ENCODE data around the gene NTNG2.

DNA sequence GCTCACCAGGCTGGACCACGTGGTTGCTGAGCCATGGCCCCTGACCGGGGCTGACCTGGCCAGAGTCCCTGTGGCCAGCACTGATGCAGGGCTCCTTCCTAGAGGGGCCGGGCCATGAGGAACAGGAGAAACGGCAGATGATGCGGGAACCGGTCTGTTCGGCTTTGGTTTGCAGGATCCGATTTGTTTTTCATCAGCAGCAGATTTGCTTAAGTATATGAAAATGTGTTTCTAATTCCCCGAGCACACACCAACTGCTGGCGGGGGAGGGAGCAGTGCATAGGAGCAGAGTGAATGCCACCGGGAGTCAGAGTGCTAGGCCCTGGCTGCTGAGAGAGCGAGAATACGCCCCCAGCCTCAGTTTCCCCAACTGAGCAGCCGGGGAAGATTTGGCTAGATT, 13.6 kb downstream of the NTNG2 start:
- TF ChIP-seq EZH2 (IDR thresholded peaks at IDR 0.05): no peak
- TF ChIP-seq, protein P1, sequence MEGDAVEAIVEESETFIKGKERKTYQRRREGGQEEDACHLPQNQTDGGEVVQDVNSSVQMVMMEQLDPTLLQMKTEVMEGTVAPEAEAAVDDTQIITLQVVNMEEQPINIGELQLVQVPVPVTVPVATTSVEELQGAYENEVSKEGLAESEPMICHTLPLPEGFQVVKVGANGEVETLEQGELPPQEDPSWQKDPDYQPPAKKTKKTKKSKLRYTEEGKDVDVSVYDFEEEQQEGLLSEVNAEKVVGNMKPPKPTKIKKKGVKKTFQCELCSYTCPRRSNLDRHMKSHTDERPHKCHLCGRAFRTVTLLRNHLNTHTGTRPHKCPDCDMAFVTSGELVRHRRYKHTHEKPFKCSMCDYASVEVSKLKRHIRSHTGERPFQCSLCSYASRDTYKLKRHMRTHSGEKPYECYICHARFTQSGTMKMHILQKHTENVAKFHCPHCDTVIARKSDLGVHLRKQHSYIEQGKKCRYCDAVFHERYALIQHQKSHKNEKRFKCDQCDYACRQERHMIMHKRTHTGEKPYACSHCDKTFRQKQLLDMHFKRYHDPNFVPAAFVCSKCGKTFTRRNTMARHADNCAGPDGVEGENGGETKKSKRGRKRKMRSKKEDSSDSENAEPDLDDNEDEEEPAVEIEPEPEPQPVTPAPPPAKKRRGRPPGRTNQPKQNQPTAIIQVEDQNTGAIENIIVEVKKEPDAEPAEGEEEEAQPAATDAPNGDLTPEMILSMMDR (IDR thresholded peaks at IDR 0.05): no peak
